ENCODE data around the gene GRIK1. TPM values are rescaled to one million over a fixed set of nuclear protein-coding genes. Genes with fewer than 3 reads are reported as not detected.

Gene GRIK1
- total RNA-seq, 4 donors from 2014 or later: 1.2 to 7.4 (median 1.3) TPM; not detected in 1

DNA sequence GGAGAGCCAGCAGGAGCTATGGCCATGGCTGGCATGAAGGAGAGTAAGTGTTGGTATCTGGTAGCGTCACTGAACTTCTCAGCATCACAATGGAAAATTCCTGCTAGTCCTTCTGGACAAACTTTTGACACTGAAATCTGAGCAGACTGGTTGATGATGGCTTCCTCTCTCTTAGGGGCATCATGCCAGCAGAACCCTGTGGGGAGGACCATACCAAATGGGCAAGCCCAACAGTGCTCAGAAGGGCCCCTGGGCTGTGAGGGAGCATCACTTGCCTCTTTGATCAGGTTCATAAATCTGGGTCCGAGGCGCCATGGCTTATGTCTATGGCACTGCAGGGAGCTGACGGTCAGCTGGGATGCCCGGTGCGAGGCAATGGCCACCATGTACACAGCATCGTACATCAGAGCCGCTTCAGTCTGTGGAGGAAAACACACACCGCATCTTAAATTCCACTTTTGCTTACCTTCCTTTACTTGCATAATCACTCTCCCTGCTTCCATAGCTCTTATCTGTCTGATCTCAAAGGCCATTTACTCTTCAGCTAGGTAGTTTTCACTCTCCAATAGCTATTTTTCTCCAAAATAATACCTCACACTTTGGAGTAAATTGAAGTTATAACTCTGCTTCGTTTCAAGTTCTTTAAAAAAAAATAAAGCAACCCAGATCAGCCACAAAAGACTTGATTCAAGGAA, 297.1 kb downstream of the GRIK1 start:
- no peaks in the 10 kb centered on the region for H3K27me3 ChIP-seq
- H3K36me3 ChIP-seq: no peaks in the 10 kb centered on the region
- no peak overlapping the region for H3K4me3 ChIP-seq
- TF ChIP-seq, protein P1, sequence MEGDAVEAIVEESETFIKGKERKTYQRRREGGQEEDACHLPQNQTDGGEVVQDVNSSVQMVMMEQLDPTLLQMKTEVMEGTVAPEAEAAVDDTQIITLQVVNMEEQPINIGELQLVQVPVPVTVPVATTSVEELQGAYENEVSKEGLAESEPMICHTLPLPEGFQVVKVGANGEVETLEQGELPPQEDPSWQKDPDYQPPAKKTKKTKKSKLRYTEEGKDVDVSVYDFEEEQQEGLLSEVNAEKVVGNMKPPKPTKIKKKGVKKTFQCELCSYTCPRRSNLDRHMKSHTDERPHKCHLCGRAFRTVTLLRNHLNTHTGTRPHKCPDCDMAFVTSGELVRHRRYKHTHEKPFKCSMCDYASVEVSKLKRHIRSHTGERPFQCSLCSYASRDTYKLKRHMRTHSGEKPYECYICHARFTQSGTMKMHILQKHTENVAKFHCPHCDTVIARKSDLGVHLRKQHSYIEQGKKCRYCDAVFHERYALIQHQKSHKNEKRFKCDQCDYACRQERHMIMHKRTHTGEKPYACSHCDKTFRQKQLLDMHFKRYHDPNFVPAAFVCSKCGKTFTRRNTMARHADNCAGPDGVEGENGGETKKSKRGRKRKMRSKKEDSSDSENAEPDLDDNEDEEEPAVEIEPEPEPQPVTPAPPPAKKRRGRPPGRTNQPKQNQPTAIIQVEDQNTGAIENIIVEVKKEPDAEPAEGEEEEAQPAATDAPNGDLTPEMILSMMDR (IDR thresholded peaks at IDR 0.05): no peak
- no peak for TF ChIP-seq POLR2A (IDR thresholded peaks at IDR 0.05)
- no peaks in the 10 kb centered on the region for H3K4me1 ChIP-seq
- H3K9me3 ChIP-seq: peaks cover 0 to 1% (median 0%) of the 10 kb centered on the region in 4 donors
- no peak for DNase-seq
- H3K27ac ChIP-seq: no peak overlapping the region

DNA sequence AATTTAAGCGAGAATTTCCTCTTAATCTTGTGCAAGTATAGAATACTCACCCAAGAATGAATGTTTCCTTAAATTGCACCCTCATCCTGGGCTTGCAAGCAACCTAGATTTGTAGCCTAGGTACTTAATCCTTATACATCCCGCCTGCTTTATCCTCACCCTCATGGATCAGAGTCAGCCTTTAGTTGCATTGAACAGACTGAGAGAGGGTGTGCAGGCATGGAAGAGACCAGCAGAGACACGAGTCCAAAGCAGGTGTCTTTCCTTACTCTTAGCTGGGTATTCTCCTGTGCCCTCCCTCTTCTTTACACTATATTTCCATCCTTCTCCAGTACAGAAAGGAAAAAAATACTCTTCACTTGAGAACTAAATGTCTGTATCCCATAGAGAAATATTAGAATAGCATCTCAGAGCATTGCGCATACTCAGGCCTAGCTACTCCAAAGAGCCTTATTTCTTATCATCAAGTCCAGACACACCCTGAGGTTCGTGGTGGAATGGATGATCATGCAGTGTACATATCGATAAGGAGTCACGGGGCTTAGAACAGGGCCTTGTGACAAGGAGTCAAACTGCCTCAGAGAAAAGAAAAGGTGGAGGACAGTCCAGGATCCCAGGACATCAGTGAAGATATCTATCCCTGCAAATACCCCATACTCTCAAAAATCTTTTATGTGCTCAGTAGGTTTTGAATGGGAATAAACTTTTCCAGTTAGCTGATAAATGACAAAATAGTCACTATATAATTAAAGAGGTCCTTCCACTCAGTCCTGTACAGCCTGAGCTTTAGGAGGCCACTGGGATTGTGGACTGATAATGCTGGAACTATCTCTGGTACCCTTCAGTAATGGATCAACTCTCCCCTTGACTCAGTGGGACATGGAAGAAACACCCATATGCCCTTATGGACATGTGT, 297.9 kb downstream of the GRIK1 start:
- H3K36me3 ChIP-seq: no peaks in the 10 kb centered on the region
- TF ChIP-seq, protein P1 (IDR thresholded peaks at IDR 0.05): no peak
- no peak for TF ChIP-seq POLR2A (IDR thresholded peaks at IDR 0.05)
- no peak overlapping the region for H3K4me3 ChIP-seq
- no peak overlapping the region for H3K27ac ChIP-seq
- H3K27me3 ChIP-seq: no peaks in the 10 kb centered on the region
- H3K9me3 ChIP-seq: peaks cover 0 to 4% (median 0%) of the 10 kb centered on the region in 4 donors
- no peak for DNase-seq
- no peaks in the 10 kb centered on the region for H3K4me1 ChIP-seq

DNA sequence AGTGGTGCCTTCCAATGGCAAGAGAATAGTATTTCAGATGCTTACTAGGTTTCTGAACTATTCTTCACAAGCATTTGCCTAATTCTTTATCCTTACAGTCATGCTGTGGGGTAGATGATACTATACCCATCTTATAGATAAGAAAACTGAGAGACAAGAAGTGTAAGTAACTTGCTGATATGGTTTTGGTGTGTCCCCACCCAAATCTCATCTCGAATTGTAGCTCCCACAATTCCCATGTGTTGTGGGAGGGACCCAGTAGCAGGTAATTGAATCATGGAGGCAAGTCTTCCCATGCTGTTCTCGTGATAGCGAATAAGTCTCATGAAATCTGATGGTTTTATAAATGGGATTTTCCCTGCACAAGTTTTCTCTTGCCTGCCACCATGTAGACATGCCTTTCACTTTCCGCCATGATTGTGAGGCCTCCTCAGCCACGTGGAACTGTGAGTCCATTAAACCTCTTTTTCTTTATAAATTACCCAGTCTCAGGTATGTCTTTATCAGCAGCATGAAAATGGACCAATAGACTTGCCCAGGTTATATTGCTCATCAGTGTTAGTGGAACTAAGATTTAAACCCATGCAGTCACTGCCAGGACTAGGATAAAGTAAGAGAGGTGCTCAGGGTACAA, 298.7 kb downstream of the GRIK1 start:
- Histone ChIP-seq H3K4me3 (no peak overlapping the region), H3K9me3 (peaks cover 0 to 4% (median 0%) of the 10 kb centered on the region in 4 donors), H3K27me3 (no peaks in the 10 kb centered on the region), H3K4me1 (no peaks in the 10 kb centered on the region), H3K36me3 (no peaks in the 10 kb centered on the region), H3K27ac (no peak overlapping the region)
- no peak for DNase-seq
- TF ChIP-seq POLR2A (IDR thresholded peaks at IDR 0.05): no peak
- TF ChIP-seq, protein P1 (IDR thresholded peaks at IDR 0.05): no peak

DNA sequence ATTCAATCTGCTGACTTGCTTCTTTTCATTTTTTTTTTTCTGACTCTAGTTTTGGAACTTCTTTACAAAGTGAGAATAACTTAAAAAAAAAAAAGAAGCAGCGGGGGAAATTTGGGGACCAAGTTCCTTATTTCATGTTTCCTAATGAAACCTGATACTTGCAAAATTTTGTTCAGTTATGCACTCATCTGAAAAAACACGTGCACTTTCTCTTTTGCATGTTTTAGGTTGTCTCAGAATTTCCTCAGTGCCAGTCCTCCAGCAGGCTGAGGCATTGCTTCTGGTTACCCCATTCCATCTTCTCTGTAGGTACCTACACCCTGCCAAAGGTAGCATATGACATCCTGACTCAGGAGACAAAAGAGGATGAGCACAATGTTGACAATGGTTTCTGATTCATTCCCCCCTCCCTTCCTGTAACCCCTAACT, 299.7 kb downstream of the GRIK1 start:
- DNase-seq: no peak
- Histone ChIP-seq H3K36me3 (no peaks in the 10 kb centered on the region), H3K27ac (no peak overlapping the region), H3K4me3 (no peak overlapping the region), H3K4me1 (no peaks in the 10 kb centered on the region), H3K27me3 (no peaks in the 10 kb centered on the region), H3K9me3 (peaks cover 0 to 4% (median 0%) of the 10 kb centered on the region in 4 donors)
- no peak for TF ChIP-seq POLR2A (IDR thresholded peaks at IDR 0.05)
- TF ChIP-seq, protein P1 (IDR thresholded peaks at IDR 0.05): no peak

DNA sequence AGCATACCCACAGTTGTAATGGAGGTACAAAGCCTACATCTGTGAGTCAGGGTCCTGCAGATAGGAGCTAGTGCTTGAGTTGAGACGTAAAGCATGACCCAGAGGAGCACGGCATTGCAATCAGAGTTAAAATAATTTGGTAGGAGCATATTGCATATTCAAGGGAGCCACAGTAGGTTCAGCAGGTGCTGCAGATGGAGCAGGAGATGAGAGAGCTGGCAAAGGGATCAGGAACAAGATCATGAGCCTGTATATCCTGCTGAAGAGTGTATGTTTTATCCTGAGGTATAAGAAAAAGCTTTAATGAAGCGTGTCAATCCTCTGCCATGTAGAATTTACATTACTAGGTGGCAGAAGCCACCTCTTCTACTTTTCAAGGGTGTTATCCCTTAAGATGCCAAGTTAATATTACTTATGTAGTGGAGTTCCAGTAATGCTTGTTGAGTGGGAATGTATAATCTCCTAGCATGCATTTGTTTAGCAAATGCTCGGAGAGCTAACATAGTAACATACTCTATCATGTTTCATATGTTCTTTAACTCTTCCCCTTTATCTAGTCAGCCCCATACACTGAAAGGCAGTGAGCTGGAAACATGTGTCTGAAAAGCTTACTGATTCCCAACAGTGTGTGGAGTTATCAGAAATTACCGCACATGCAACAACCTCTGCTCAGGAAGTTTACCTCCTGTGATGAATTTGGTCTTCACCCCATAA, 300.3 kb downstream of the GRIK1 start:
- DNase-seq: no peak
- Histone ChIP-seq H3K36me3 (no peaks in the 10 kb centered on the region), H3K27me3 (no peaks in the 10 kb centered on the region), H3K4me1 (no peaks in the 10 kb centered on the region), H3K9me3 (peaks cover 0 to 4% (median 0%) of the 10 kb centered on the region in 4 donors), H3K4me3 (no peak overlapping the region), H3K27ac (no peak overlapping the region)
- TF ChIP-seq, protein P1 (IDR thresholded peaks at IDR 0.05): no peak
- TF ChIP-seq POLR2A (IDR thresholded peaks at IDR 0.05): no peak

All from Peyer's patch (tissue), 4 donors.